HG03571 (cell line): ENCODE measurements around the gene LRRC40.
"Not testable (repeated sequence)": the region's sequence is repeated elsewhere in the genome, so short reads cannot be mapped to it uniquely, and the experiment has no call there.

Experiments used
- ATAC-seq: cut with Tn5 transposase; IDR thresholded peaks from one replicate; pipeline ENCODE4 v1.9.1; 2021; ENCODE audit not compliant: unreplicated experiment

LRRC40 gene

DNA sequence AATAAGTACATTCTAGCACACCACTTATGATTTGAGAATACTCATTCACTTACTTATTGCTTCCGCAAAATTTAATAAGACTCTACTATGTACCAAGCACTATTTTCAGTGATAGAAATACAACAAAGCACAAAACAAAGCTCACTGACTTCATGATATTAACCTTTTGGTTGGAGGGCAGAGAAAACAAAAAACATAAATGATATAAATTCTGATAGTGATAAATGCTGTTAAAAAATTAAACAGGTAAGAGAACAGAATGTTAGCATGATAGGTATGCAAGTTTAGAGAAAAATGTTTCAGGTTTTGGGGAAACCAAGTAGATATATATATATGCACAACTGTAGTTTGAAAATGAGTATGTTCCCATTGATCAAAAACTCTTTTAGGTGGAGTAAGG, 1.2 kb downstream of the LRRC40 start:
- ATAC-seq, result no peak

- no peak for ATAC-seq
Observed at GRCh38 chr1:70202173-70202758, 3.1 kb downstream of the LRRC40 start.

DNA sequence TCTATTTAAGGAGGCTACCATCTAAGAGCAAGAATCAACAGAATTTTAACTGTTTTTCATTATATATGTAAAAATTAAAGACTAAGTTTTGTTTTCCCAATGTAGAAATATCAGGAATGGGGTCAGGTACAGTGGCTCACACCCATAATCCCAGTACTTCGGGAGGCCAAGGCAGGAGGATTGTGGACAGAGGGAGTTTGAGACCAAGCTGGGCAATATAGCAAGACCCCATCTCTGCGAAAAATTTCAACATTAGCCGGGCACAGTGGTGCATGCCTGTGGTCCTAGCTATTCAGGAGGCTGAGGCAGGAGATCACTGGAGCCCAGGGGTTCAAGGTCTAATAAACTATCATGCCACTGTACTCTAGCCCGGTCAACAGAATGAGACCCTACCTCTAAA, 5.3 kb downstream of the LRRC40 start:
- no peak for ATAC-seq

DNA sequence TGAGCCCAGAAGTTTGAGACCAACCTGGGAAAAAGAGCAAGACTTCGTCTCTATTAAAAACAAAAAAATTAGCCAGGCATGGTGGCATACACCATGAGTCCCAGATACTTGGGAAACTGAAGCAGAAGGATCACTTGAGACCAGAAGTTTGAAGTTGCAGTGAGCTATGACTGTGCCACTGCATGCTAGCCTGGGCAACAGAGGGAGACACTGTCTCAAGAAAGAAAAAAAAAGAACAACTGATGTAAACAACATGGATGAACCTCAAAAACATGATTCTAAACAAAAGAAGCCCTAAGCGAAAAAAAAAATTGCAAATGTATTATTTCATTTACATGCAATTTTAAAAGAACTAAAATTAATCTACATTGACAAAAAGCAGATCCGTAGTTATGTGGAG, 9.0 kb downstream of the LRRC40 start:
- ATAC-seq, result no peak

GRCh38 chr1:70195342-70195741, 10.0 kb downstream of the LRRC40 start:
- peak; percentile 93 for ATAC-seq

- ATAC-seq, result no peak
Observed at GRCh38 chr1:70194601-70195000, 10.8 kb downstream of the LRRC40 start.

- ATAC-seq, result not testable (repeated sequence)
Observed at GRCh38 chr1:70192446-70192845, 12.9 kb downstream of the LRRC40 start.

- ATAC-seq, result no peak
Observed at GRCh38 chr1:70190180-70190579, 15.2 kb downstream of the LRRC40 start.

DNA sequence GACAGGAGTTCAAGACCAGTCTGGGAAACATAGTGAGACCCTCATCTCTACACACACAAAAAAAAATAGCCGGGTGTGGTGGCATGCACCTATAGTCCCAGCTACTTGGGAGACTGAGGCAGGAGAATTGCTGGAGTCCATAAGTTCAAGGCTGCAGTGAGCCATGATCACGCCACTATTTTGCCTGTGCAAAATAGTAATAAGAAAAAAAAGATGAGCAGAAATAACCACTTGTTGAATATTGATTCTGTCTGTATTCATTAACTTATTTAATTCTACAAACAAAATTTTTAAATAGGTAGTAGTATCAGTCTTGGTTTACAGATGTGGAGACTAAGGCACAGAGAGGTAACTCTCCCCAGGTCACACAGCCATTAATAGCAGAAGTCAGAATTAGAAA, 16.9 kb downstream of the LRRC40 start:
- ATAC-seq, result no peak

DNA sequence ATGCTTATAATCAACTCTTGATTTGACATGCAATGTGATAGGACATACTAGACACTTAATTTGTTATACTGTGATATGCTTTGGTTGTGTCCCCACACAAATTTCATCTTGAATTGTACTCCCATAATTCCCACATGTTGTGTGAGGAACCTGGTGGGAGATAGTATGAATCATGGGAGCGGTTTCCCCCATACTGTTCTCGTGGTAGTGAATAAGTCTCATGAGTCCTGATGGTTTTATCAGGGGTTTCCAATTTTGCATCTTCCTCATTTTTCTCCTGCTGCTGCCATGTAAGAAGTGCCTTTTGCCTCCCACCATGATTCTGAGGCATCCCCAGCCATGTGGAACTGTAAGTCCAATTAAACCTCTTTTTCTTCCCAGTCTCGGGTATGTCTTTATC, 20.2 kb downstream of the LRRC40 start:
- not testable (repeated sequence) for ATAC-seq

DNA sequence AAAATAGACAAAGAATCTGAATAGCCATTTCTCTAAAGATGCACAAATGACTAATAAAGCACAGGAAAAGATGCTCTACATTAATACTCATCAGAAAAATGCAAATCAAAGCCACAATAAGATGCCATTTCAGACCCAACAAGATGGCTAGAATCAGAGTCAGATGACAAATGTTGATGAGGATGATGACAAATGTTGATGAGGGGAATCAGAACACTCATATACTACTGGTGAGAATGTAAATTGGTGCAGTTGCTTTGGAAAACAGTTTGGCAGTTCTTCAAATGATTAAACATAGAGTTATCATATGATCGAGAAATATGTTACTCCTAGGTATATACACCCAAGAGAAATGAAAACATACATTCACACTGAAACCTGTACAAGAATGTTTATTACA, 33.9 kb downstream of the LRRC40 start:
- no peak for ATAC-seq

DNA sequence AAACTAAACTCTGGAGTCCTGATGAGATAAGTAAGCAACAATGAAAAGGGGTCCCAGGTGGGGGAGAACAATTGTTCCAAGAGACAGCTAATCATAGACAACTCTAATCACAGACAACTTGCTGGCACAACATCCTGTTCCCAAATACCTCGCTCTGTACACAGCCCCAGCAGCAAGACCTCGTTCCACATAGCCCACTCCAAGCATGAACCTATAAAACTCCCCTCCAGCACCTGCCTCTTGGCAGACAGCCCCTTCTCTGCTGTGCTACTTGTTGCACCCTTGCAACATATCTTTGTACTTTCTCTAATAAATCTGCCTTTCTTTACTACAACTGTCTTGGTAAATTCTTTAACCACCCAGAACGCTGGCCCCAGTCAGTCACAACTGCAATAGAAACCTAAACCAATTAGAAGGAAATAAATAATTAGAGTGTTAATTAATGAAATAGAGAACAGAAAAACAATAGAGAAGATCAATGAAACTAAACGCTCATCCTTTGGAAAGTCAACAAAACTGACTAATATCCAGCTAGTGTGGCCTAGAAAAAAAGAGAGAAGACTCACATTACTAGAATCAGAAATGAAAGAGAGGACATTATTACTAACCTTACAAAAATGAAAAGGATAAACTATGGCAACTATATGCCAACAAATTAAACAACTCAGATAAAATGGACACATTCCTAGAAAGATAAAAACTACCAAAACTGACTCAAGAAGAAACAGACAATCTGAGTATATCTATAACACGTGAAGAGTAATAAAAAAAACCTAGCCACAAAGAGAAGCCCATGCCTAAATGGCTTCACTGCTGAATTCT, 36.1 kb downstream of the LRRC40 start:
- no peak for ATAC-seq

GRCh38 chr1:70168283-70168682, 37.1 kb downstream of the LRRC40 start:
- no peak for ATAC-seq

- ATAC-seq, result no peak
Observed at GRCh38 chr1:70164350-70164749, 41.0 kb downstream of the LRRC40 start.

- ATAC-seq, result no peak
Observed at GRCh38 chr1:70156529-70157120, 48.8 kb downstream of the LRRC40 start.

DNA sequence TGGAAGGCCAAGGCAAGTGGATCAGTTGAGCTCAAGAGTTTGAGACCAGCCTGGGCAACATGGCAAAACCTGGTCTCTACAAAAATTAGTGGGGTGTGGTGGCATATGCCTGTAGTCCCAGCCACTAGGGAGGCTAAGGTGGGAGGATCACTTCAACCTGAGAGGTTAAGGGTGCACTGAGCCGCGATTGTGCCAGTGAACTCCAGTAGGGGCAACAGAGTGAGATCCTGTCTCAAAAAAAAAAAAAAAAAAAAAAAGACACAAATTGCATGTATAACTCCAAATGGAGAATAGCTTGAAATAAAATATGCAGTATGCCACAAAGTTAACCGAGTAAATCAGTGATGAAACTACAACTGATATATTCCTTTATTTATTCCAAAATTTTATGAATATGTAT, 51.6 kb downstream of the LRRC40 start:
- no peak for ATAC-seq

DNA sequence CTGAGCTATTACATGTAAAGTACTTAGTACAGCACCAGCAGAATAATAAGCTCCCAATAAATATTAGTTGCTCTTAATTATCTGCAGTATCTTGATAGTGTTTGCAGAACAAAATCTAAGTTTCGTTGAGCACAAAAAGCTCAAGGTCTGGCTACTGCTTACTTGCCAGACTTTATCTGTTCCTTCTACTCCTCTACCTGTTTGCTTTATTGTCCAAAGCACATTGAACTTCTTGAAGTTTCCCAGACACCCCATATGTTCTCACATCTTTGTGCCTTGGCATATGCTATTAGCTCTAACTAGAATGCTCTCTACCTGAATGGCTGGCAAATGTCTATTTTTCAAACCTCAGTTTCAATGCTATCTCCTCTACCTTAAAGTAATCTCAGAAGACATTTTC, 54.9 kb downstream of the LRRC40 start:
- no peak for ATAC-seq

- ATAC-seq, result no peak
Observed at GRCh38 chr1:70146488-70146887, 58.9 kb downstream of the LRRC40 start.

- ATAC-seq, result no peak
Observed at GRCh38 chr1:70143048-70143659, 62.2 kb downstream of the LRRC40 start.

DNA sequence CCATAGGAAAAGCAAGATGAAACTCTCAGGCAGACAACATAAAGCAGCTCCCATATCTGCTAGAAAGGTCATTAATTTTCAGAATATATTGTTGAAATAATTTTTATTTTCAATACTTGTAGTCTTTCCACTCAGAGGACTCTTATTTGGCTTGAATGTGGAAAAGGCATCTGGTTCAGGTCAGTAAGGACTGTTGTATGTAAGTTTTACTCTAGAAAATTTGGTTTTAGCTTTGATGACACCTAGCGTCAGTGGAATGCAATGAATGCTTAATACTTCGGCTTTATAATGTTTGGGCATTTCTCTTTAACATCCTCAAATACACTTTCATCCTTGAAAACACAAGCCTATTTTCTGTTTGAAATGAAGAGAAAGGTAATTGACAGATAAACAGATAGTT, 63.3 kb downstream of the LRRC40 start:
- no peak for ATAC-seq

- ATAC-seq, result no peak
Observed at GRCh38 chr1:70140894-70141293, 64.5 kb downstream of the LRRC40 start.

DNA sequence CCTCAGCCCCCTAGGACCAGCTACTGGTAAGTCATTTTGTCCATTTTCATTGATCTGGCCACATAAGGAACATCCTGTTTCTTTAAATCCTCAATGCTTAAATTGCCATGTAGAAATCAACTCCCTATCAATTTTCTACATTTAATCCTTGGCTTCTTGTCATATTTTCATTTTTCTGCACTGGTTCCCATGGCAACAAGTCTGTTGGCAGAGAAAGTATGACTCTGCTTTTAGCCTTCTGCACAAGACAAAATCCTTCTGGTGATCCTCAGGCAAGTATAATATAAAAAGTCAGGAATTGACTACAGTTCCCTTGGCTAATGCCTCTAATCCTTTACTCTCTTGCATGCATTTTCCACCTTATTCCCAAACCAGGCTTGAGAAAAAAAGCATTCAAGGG, 65.0 kb downstream of the LRRC40 start:
- ATAC-seq, result no peak
